GM18858 (cell line): ENCODE data around the gene AFDN.

Experiments
- ATAC-seq: cut with Tn5 transposase; IDR thresholded peaks from one replicate; pipeline ENCODE4 v1.9.1; 2021; ENCODE audit not compliant: unreplicated experiment

AFDN gene

DNA sequence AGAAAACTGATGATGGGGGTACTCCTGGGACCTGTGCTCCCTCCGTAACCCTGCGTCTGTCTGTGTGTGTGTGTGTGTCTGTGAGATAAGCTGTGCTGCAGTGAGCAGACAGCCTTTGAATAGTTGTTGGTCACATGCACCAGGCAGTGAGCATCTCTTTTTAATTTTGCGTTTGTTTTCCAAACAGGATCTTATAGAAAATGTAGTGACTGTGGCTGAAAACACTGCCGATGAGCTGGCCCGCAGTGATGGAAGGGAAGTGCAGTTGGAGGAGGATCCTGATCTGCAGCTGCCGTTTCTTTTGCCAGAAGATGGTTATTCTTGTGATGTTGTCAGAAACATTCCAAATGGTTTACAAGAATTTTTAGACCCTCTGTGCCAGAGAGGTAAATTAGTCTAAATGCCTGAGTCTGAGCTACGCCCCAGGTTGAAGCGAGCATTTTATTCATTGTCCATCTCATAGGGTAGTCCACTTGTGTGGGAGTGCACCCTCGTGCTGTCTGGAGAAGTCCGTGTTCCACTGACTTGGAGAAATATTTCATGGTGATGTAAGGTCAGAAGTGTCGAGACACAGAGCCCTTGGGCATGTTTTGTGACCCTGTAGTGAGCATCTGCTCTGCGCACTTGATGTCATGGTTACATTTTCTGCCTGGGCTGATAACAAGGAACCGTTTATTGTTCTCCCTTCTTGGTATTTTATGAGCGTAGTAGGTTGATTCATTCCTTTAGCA is 92.0 kb downstream of the AFDN start:
- ATAC-seq: no peak

DNA sequence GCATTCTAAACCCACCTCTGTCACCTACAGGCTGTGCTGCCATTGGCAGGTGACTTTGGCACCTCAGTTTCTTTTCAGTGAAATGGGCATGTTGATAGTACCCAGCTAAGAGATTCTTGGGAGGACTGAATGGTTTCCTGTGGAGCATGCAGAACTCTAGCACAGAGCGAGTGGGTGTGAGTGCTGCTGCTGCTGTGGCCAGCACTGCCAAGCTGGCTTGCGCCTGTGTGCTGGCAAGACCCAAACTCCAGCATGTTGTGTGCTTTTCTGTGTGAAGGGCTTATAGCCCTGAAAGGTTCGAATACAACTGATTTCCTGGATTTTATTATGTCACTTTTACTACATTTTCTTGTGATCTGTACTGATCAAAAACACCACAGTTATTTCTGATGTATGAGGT is 92.6 kb downstream of the AFDN start:
- no peak for ATAC-seq

DNA sequence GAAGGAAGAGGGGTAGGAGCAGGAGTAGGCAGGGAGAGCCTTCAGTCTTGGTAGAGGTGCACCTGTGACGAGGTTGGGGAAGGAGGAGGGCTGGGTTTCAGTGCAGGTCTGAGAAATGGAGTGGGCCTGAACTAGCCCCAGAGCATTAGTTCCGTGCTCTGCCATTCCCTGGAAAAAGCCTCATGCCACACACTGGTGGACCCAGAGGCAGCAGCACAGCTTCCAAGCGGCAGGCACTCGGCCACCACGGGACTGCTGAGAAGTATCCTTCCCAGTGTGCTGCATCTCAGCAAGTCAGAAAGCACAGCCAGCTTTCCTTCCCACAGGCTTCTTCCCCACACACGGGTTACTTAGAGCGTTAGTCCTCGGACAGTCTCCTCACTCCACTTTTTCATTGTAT is 93.5 kb downstream of the AFDN start:
- ATAC-seq: no peak

DNA sequence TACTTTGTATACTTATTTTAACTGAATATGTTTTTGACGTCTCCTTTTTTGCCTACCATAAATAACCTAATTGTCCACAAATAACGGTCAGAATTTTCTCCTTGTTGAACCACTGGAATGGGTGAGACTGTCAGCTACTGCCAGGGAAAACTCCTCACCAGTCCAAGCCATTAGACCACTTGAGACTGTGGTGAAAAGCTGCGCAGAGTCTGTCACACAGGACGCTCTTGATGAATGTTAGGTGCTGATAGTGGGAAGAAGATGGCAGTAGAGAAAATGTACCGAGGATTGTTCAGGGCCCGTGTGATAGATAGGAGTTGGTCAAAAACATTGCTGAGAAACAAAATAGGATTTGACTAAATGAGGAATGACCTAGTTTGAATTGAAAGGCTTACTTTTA is 95.1 kb downstream of the AFDN start:
- ATAC-seq: no peak

DNA sequence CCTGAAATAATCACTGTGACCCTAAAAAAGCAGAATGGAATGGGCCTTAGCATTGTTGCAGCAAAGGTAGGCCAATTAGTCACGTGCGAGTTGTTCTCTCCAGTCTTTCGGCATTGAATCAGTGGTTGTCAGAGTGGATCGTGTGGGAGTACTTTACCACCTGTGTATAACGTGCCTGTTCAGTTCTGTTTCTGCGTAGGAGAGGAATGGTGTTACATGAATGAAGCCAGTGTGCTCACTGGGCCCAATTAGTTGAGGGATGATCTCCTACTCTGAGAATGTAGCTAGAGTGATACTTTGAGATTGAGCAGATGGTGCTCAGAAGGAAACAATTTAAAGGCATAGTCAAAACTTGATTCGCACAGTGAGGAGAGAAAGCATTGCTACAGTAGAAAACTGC is 98.3 kb downstream of the AFDN start:
- ATAC-seq: no peak

DNA sequence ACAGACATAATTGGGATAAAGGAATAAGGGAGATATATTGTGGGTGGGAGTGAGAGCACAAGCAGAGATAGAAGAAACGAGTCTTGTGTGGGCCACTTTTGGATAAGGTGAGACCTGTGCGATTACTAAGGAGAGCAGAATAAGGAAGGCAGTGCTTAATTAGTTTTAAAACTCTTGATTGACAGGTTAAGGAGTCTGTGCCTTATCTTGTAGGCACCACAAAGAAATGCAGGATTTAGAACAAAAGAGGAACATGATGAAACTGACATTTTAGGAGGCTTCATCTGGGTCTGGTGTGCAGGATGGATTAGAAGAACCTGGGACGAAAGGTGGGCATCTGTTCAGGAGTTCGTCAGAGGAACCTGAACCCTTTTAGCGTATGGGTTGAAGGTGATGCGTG is 100.5 kb downstream of the AFDN start:
- ATAC-seq: no peak

DNA sequence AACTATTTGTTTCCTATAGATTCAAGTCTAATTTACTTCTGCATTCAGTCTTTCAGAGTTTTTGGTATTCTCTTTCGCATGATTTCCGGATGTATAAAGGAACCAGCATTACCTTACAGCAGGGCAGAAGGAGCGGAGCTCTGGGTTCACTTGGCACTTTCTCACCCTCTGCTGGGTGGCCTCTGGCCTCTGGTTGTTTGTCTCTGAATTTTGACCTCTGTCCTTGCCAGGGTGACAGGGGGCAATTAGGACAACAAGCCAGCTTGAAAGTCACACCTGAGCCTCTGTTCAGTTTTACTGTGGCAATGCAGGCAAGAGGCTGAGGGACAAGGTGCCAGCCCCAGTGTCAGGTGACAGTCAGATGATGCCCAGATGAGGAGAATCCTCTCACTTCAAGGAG is 101.4 kb downstream of the AFDN start:
- ATAC-seq: no peak

DNA sequence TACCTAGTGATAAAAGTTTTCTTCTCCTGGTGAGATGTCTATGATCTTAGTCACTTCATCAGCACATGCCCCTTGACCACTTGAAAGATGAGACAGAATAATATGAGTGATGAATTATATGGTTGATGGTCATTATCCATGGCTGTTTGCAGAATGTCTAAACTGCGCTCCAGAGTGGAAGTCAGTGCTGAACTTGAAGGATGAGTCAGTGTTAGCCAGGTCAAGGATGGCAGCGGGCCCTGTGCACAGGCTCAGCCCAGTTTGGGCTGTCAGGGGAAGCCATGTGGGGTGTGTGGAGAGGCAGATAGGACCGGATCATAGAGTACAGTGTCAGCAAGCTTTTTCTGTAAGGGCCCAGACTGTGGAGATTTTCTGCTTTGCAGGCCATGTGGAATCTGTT is 103.6 kb downstream of the AFDN start:
- ATAC-seq: no peak

DNA sequence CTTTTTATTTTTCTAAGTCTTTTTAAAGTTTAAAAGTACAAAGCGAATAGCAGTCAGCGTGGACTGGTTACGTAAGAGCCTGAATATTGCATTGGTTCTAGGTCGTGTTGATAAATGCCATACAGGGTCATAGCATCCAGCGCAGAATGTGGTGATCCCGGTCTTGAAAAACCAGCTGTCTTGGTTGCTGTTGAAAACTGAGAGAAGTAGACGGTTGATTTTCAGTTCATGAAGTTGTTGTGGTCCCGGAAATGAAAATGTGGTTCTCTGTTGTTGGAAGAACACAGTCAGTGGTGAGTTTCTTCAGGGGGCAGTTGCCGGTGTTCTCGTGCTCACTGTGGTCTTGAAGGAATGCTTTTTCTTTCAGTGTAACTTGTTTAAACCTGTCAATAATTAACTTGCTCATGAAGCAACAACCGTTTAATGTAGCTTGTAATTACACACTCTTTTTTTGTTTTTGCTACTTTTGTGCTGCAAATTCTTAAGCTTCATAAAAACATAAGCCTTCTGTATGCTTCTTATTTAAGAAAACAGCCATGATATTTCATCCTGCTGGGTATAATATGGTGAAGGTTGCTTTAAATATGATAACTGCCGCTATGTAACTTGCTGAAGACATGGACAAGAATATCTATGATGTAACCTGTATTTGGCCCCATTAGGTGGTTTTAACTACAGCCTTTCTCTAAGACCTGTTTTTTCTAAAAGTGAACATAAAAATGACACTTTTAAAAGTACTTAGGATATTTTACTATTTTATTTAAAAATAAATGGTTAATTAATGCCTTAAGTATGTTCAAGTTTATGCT is 106.0 kb downstream of the AFDN start:
- no peak for ATAC-seq

DNA sequence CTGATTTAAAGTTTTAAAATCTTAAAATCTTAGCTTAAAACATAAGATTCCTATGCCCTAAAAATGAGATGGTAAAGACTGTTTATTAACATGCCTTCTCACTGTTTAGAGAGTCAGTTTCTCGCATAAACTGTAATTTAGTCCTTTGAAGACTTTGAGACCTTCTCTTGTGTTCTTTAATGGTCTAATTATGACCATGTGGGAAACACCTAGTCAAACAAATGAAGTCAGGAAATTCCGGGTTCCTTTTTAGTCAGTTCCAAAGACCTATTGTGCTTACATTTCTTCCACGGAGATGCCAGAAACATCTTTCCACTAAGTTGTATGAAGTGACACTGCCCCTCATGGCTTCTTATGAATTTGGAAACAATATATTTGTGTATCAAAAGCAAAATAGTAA is 106.6 kb downstream of the AFDN start:
- ATAC-seq: no peak

DNA sequence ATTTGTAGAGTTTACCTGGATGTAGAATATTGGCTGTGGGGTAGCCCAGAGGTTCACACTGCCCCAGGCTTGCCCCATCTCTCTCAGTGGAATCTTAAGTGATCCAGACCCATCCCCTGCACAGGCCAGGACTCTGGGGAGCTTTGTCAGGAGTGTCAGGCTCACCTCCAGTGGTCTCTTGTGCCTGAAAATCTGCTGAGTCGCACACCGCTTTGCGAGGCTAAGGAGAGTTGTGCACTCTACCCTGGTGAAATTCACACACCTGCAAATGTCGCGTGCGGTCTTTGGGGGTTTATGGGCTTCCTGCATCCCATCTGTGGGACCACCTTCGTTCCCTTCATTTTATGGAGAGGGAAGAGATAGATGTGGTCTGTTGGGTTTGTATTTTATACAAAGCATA is 107.1 kb downstream of the AFDN start:
- no peak for ATAC-seq

DNA sequence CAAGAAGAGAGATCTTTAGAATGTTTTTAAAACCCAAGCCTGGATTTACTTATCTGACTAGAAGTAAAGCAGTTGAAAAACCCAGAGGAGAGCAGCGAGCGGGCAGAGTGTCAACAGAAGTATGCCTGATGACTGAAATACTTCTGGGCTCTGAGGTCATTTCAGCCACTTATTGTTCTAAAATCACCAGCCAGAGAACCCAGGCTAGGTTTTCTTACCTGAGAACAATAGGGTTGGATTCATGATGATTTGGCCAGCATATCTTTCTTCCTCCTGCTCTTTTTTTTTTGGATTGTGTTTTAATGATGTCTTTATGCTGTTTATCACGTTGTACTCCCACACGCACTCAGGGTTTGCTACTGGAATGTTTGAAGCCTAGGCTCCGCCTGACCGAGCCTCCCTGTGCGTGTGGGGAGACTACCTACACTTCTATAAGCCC is 107.7 kb downstream of the AFDN start:
- no peak for ATAC-seq

DNA sequence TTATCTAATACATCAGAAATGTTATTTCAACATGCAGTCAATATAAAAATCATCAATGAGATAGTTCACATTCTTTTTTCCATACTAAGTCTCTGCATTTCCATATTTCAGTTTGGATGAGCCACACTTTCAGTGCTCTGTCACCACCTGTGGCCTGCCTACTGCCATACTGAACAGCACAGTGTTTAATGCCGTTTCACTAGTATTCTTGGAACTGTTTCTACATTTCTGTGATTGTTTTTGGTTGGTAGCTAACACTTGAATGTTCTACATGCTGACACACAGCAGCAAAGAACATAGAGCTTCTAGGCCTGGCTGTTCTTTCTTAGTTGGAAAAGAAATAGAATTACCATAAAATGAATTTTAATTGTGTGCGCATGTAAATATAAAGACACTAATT is 109.3 kb downstream of the AFDN start:
- ATAC-seq: no peak

DNA sequence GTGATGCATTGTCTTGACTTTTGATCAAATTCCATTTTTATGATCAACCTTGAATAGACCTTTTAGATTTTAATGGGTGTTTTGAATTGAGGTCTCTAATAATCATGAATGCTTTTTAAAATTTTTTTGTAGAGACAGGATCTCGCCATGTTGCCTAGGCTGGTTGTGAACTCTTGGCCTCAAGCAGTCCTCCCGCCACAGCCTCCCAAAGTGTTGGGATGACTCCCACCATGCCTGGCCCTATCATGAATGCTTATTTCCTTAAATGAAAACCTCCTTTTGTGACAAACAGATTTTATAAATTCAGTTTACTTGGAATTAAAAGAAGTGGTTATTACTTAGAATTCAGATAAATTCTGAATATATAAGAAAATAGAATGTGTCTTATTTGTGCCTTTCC is 110.6 kb downstream of the AFDN start:
- ATAC-seq: no peak

DNA sequence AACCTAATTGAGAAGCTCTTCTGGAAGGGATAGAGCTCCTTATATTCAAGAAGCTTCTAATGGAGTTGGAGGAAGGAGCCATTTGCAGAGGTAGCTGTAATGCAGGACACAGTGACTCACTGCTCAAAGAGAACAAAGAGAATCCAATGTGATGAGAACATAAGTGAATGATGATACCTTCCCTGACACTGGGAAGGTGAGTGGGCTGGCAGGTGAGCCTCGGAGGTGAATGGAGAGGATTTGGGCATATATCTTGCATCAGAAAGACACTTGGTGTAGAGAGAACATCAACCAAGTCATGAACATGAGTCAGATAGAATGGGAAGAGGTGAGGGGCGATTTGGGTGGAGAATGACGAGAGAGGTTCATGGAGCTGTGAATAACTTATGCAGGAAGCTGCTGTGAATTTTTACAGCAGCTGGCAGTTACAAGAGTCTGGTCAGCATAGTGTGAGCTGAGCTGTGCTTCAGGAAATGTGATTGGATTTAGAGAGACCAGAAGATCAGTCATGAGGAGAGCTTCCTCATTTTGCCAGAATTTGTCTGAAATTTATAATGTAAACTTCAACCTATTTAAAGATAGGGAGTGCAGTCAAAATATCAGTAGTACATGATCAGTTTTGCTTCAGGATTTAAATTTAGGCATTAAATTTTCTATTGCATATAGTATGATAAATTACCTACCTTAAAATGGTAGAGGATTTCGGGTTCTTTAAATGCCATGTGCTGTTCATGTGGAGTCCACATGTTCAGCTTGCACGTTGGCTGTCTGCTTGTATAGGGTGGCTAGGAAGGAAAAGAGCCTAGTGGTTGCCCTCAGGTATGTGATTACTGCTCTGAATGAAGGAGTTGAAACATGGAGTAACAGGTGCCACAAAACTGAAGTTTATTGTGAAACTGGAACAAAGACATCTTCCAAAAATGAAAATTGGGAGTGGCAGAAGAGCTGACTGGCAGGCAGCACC is 111.5 kb downstream of the AFDN start:
- ATAC-seq: no peak

DNA sequence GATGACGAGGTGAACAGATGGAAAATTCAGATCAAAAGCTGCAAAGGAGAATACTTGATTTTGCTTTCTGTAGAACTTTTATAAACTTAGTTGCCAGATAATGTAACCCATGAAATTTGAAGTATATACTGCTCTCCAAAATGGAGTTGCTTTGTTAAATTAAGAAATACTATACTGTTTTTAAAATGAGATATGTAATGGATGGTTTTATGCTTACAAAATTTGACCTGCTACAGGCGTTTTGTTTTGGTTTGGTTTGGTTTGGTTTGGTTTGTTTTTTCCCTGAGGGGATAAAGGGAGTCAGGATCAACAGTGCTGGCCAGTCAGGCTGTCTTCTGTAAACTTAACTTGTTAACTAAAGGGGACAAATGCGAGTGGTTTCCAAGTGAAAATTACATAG is 115.1 kb downstream of the AFDN start:
- no peak for ATAC-seq

DNA sequence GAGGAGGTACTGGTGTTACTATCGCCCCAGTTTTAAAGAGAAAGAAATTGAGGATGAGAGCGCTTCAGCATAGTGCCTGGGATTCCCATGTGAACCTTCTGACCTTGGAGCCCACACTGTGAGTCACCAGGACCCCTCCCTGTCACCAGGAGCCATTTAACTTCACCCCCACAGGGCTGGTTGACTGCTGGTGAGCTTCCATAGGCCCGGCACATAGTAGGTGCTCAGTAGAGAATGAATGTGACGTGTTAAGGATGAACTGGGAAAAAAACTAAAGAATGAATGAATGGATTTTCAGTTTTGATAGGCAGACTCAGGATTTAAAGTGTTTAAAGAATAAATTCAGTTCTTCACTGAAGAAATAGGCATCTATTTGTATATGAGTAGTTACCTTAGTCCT is 117.4 kb downstream of the AFDN start:
- no peak for ATAC-seq

DNA sequence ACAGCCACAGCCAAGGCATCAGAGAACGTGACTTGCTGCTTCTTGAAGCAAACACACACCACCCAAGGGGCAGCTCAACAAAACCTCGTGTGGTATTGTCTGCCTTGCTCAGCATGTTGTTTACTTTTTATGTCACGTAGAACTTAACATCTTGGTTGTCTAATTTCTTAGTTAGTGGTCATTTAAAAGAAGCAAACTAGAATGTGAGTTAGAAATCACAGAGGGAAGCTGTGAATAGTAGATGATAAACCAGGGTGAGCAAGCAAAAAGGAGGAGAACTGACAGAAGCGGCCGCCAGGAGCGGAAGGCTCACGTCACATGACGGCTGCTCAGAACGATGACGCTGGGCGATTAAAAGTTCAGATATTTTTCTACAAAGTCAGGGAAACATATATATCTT is 119.3 kb downstream of the AFDN start:
- no peak for ATAC-seq

DNA sequence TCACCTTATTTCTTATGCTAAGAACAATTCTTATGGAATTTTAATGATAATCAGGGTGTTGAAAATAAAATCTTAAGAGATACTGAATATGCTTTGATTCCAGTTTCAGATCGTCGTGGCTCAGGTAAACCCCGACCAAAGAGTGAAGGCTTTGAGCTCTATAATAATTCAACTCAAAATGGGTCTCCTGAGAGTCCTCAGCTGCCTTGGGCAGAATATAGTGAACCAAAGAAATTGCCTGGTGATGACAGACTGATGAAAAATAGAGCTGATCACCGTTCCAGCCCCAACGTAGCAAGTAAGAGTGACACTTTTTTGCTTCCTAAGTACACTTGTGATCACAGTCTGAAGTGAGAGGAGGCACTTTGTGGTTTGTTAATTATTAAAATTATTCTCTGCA is 119.9 kb downstream of the AFDN start:
- ATAC-seq: no peak

DNA sequence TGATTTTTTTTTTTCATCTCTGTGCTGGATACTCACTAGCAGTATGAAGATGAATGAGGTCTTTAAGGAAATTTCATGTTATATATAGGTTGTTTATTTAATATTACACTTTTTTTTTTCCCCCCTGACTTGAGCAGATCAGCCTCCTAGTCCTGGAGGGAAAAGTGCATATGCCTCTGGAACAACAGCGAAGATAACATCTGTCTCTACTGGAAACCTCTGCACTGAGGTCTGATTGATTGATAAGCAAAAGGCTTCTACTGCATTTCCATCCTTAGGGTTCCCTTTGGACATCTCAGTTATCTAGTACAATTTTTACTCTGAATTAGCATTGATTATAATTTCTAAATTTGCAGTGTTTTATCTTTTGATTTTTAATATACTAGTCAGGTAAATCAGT is 121.0 kb downstream of the AFDN start:
- ATAC-seq: no peak

DNA sequence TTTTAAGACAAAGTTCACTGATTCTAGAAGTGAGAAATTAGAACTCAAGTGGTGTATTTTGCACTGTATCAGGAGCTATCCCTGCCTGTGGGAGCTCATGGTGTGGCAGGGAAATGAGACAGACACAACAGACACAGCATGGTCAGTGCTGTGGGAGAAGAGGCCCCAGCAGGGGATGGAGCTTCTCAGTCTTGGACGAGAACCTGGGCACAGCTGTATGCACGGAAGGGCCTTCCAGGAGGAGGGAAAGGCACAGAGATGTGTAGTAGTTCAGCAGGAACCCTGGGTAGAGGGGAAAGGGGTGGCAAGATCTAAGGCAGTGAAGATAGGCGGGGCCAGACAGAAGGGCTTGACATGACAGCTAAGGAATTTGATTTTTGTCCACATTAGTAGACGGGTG is 122.0 kb downstream of the AFDN start:
- ATAC-seq: no peak
